Parathyroid adenoma (tissue), 2 donors: Measurements from ENCODE around the gene C9orf43.

ENCODE experiments used
- H2AFZ ChIP-seq: fragments of 300-600 bp; sonication (generic); one replicate; pipeline ENCODE4 v1.7.0; 2017; ENCODE audit warnings: antibody characterized with exemption, mild to moderate bottlenecking
- H3K27ac ChIP-seq: fragments of 300-600 bp; sonication (generic); one replicate; pipeline ENCODE4 v1.7.0; 2017
- H3K27me3 ChIP-seq: fragments of 300-600 bp; sonication (generic); one replicate; pipeline ENCODE4 v1.7.0; 2017; ENCODE audit warnings: low read length; ENCODE audit not compliant: control insufficient read depth, insufficient read depth
- H3K36me3 ChIP-seq: fragments of 300-600 bp; sonication (generic); one replicate; pipeline ENCODE4 v1.7.0; 2017; ENCODE audit warnings: low read length; ENCODE audit not compliant: control insufficient read depth, insufficient read depth
- H3K4me1 ChIP-seq: fragments of 300-600 bp; sonication (generic); one replicate; pipeline ENCODE4 v1.7.0; 2017; ENCODE audit warnings: control low read depth
- H3K4me2 ChIP-seq: fragments of 300-600 bp; sonication (generic); one replicate; pipeline ENCODE4 v1.7.0; 2017; ENCODE audit warnings: low read length
- H3K4me3 ChIP-seq: fragments of 300-600 bp; sonication (generic); one replicate; pipeline ENCODE4 v1.7.0; 2017; ENCODE audit warnings: low read depth, low read length
- H3K79me2 ChIP-seq: fragments of 300-600 bp; sonication (generic); one replicate; pipeline ENCODE4 v1.7.0; 2017; ENCODE audit warnings: control low read depth
- H3K9ac ChIP-seq: fragments of 300-600 bp; sonication (generic); one replicate; pipeline ENCODE4 v1.7.0; 2017; ENCODE audit warnings: mild to moderate bottlenecking
- H3K9me3 ChIP-seq: fragments of 300-600 bp; sonication (generic); one replicate; pipeline ENCODE4 v1.7.0; 2017; ENCODE audit warnings: low read length; ENCODE audit not compliant: control insufficient read depth
- TF ChIP-seq, protein P1 (sequence below): fragments of 300-600 bp; sonication (generic); IDR thresholded peaks from one replicate; pipeline ENCODE4 v1.7.0; 2017; ENCODE audit warnings: antibody characterized with exemption, mild to moderate bottlenecking
- donor health status: primary hyperparathyroidism.

C9orf43 gene

GRCh38 chr9:113477661-113478060, 67.1 kb downstream of the C9orf43 start:
- no peak overlapping the region for H3K9ac ChIP-seq
- no peak overlapping the region for H3K4me3 ChIP-seq
- H3K4me1 ChIP-seq: no peaks in the 10 kb centered on the region
- H3K4me2 ChIP-seq: no peak overlapping the region
- no peaks in the 10 kb centered on the region for H3K36me3 ChIP-seq
- no peaks in the 10 kb centered on the region for H3K27me3 ChIP-seq
- no peaks in the 10 kb centered on the region for H3K9me3 ChIP-seq
- H3K27ac ChIP-seq: no peak overlapping the region
- TF ChIP-seq, protein P1, sequence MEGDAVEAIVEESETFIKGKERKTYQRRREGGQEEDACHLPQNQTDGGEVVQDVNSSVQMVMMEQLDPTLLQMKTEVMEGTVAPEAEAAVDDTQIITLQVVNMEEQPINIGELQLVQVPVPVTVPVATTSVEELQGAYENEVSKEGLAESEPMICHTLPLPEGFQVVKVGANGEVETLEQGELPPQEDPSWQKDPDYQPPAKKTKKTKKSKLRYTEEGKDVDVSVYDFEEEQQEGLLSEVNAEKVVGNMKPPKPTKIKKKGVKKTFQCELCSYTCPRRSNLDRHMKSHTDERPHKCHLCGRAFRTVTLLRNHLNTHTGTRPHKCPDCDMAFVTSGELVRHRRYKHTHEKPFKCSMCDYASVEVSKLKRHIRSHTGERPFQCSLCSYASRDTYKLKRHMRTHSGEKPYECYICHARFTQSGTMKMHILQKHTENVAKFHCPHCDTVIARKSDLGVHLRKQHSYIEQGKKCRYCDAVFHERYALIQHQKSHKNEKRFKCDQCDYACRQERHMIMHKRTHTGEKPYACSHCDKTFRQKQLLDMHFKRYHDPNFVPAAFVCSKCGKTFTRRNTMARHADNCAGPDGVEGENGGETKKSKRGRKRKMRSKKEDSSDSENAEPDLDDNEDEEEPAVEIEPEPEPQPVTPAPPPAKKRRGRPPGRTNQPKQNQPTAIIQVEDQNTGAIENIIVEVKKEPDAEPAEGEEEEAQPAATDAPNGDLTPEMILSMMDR: no peak
- no peak overlapping the region for H2AFZ ChIP-seq
- no peaks in the 10 kb centered on the region for H3K79me2 ChIP-seq

DNA sequence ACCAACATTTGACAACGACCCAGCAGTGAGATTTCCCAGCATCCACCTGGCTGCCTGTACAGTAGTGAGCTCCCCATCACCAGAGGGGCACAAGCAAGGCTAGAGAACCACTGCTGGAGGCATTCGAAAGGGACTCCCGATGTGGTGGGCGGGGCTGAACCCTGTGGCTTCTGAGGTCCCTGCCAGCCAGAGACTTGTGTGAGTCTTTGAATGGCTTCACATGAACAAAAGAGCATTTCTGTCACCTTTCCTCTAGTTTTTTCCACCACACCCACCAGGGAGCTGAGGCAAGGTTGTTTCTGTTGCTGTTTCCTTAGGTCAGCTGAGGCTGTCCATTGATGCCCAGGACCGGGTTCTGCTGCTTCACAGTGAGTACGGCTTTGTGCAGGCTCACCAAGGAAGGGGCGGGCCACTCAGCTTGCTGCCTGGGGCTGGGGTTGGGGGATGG, 68.7 kb downstream of the C9orf43 start:
- no peaks in the 10 kb centered on the region for H3K27me3 ChIP-seq
- H3K27ac ChIP-seq: no peak overlapping the region
- no peak overlapping the region for H3K4me2 ChIP-seq
- H3K36me3 ChIP-seq: no peaks in the 10 kb centered on the region
- no peak overlapping the region for H2AFZ ChIP-seq
- H3K79me2 ChIP-seq: no peaks in the 10 kb centered on the region
- no peaks in the 10 kb centered on the region for H3K9me3 ChIP-seq
- TF ChIP-seq, protein P1: no peak
- H3K4me1 ChIP-seq: no peaks in the 10 kb centered on the region
- no peak overlapping the region for H3K4me3 ChIP-seq
- no peak overlapping the region for H3K9ac ChIP-seq
